22Rv1 (cell line): Measurements from ENCODE around the gene EFNB2.
A peak's percentile ranks its signal among the peaks of the same experiment; 100 is the strongest.

Experiments used
- H3K27ac ChIP-seq: fragments of 450-650 bp; 2 replicates; pipeline ENCODE4 v1.5.1; 2017
- ZFX ChIP-seq: fragments of 450-650 bp; IDR thresholded peaks from 2 replicates; pipeline ENCODE4 v1.6.1; 2017; ENCODE audit warnings: antibody characterized with exemption, borderline replicate concordance
- TF ChIP-seq, protein P1 (sequence below): fragments of 450-650 bp; IDR thresholded peaks from 2 replicates; pipeline ENCODE4 v1.5.1; 2017; ENCODE audit warnings: mild to moderate bottlenecking

Gene EFNB2

DNA sequence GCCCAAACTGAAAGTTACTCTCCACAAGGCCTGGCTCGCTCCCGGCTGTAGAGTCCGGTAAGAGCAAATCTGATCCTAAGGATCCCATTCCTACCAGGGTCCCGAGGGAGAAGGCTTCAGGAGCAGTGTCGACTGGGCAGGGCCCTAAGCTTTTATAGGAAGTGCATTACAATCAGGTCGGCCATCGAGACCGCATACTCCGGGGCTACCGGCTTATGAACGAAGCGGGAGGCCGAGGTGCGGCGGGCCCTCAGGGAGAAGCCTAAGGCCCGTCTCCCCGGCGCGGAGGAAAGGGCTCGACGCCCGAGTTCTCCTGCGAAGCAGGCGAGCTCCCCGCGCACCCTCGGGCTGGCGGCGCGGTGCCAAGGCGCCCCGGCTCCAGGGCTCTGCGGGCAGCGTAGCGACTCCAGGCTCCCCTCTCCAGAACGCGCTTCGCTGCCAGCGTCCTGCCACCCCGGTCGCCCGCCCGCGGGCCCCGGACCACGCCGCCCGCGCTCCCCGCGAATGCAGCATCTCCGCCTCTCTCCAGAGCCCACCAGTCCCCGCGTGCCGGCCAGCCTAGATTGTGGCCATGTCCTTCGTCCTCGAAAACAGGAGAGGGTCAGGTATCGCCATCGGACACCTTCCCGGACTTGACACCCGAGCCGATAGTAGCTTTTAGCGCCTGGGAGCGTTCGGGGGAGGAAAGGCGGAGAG, 1.4 kb downstream of the EFNB2 start:
- H3K27ac ChIP-seq = no peak overlapping the region; the same call in 1 of the 2 replicates
- TF ChIP-seq ZFX = no peak
- TF ChIP-seq, protein P1, sequence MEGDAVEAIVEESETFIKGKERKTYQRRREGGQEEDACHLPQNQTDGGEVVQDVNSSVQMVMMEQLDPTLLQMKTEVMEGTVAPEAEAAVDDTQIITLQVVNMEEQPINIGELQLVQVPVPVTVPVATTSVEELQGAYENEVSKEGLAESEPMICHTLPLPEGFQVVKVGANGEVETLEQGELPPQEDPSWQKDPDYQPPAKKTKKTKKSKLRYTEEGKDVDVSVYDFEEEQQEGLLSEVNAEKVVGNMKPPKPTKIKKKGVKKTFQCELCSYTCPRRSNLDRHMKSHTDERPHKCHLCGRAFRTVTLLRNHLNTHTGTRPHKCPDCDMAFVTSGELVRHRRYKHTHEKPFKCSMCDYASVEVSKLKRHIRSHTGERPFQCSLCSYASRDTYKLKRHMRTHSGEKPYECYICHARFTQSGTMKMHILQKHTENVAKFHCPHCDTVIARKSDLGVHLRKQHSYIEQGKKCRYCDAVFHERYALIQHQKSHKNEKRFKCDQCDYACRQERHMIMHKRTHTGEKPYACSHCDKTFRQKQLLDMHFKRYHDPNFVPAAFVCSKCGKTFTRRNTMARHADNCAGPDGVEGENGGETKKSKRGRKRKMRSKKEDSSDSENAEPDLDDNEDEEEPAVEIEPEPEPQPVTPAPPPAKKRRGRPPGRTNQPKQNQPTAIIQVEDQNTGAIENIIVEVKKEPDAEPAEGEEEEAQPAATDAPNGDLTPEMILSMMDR = no peak

DNA sequence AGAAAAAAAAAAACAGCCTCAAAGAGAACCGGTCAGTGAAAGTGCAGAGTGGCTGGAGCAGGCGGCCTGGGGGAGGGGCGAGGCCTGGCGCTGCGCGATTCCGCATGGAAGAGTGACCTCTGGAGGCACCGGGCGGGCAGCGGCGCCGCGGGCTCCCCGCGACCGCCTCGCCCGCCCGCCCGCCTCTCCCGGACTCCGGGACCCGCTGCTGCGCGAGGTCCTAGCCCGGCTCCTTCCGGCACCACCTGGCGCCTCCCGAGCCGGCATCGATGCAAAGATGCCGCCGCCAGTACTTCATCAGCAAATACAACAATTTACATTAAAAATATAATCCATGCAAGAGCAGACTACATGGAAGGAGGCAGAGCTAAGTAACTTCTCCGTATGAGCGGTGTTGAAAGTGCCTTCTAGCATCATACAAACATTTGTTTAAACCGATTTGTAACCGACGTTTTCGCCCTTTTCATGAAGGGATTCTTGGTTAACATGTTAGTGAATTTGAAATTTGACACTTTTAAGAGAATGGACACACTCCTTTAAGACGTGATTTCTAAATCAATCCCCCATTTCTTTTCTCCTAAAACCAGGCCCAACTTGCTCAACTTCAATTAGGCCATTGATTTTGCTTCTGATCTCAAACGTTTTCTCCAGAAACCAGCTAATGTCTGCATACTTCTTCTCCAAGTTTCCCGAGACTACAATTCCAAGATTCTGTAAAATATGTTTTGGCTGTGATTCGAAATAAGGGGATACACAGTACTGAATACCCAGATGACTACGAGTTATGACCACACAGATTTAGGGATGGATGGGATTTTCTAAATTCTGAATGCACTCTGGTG, 2.1 kb downstream of the EFNB2 start:
- no peak overlapping the region; the same call in 1 of the 2 replicates for H3K27ac ChIP-seq
- TF ChIP-seq, protein P1 = peak; percentile 79
- no peak for TF ChIP-seq ZFX

DNA sequence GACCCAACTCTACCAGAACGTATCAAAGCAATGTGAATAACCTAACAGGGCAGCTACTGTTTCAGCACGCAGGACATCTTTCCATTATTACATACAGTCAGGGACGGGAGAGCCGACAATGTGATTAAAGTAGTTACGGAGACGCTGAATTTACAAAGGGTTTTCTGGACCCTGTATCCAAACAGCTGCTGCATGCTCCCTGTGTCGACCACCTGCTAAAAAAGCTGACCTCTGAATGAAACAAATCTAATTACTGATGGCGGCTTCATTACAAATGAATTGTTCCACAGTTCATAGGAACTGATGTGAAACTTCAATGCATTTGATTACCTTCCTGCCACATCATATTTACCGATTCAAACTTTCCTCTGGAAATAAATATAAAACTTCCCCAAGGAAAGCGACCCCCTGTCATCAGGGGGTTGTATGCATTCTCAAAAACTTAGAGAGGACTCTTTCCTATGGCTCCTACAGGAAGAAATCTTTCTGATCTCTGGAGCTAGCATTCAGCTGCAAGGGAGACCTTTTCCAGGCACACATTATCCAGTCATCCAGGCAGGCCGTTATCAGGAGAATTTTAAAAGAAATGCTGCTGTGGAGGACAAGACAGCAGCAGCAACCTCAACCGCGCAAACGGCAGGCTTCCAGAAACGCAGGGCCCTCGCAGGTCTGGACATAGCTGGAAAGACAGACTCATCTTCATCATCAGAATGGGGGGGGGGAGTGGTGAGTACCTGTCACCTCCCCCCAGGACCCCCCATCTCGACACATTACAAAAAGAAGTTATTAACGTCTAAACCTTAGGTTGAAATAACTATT, 3.1 kb downstream of the EFNB2 start:
- H3K27ac ChIP-seq = no peak overlapping the region
- no peak for TF ChIP-seq ZFX
- TF ChIP-seq, protein P1 = no peak

DNA sequence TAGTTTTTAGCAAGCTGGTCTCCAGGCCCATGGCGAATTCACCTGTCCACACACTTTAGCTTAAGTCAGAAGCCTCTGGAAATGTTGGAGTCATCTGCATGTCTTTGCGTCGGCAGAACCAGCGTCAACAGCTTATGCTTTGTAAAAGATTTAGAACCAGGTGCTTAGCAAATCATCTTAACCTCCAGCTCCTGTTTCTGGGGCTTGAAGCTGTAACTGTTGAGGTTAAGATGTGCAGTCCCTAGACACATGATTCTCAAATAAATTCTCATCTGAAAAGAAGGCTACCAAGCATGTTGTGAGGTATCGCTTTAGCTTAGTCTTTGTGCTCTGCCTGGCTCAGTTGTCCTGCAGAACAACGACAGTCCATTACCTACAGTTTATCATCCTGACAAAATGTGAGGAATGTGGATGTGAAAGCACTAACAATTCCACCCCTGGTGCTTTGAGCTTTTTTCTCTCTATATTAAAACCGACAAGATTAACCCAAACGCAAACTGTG, 4.4 kb downstream of the EFNB2 start:
- H3K27ac ChIP-seq = no peak overlapping the region
- no peak for TF ChIP-seq ZFX
- TF ChIP-seq, protein P1 = no peak

DNA sequence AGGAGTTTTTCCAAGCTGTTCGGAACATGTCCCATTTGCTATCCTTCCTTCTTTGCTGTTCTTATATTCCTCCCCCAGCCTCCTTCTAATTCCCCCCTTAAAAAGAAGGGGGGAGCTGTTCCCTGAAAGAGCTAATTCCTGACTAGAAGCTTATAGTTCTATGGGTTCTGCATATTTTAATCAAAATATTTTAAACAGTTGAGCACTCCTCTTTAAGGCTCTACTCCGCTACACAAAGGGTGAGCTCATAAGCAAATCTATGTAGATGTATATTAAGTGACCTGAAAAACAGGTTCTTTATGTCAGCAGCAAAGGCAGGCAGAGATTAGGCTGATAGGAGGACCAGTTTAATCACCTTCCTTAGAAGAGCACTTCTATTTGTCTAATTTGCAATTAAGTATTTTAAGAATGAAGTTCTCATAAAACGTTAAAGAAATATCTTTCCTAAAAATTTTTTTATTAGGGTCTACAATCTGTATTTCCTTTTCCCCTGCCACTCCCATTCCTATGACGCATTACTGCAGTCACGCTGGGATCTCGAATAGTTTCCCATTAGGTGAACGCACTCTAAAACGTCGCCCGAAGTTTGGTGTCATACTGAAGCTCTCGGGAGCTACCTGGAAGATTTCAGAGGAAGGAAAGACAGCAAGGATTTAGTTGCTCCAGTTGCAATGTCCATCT, 5.2 kb downstream of the EFNB2 start:
- TF ChIP-seq, protein P1 = no peak
- TF ChIP-seq ZFX = no peak
- no peak overlapping the region for H3K27ac ChIP-seq

DNA sequence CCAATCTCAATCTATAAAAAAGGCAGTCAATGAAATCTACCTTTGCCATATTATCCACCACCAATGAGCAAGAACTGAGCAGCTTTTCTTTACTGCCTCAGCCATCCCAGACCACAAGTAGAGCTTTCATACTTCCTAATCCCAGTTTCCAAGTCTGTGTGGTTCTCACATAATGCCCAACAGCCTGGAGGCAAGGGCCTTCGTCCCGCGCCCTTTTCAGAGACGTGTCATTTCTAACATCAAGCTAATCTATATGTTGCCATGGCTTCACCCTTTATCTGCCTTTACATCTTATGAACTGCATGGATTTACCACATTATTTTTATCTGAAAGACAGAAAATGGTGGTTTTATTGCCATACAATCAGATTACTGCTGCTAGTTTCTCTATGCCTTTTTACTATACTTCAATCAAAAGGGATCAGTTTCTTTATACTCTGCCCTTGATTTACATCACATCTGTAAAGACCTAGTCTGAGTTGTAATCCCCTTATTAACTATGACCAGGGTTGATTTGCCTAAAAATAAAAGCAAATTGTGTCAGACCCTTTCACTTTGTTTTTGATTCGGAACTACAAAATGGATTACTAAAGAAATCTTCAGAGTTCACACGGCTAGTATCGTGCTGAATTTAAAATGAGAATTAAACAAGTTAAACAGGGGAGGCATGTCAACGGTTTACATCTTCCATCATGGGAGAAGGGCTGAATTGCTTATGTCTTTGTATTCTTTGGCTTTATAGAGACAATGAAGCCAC, 5.9 kb downstream of the EFNB2 start:
- no peak overlapping the region for H3K27ac ChIP-seq
- no peak for TF ChIP-seq ZFX
- TF ChIP-seq, protein P1 = no peak
